Keratinocyte (primary cell): Measurements from ENCODE around the gene GPR176. TPM values are rescaled to one million over a fixed set of nuclear protein-coding genes. Genes with fewer than 3 reads are reported as not detected.

ENCODE experiments used
- DNase-seq: peaks from one replicate; pipeline ENCODE4 v3.0.0-alpha.2; 2011; ENCODE audit warnings: low read depth, missing footprints, low spot score
- FAIRE-seq: peaks from 2 replicates; lab custom pipeline; 2011; peaks lifted over from hg19 to GRCh38; lab: Jason Lieb, UNC
- H2AFZ ChIP-seq: 2 replicates; pipeline ENCODE4 v1.6.0; 2012; ENCODE audit warnings: low read length, control low read depth, inconsistent platforms; ENCODE audit not compliant: control insufficient read depth
- H3K27ac ChIP-seq: 2 replicates; pipeline ENCODE4 v1.5.1; 2011; ENCODE audit warnings: low read length; ENCODE audit not compliant: control insufficient read depth, insufficient read depth
- H3K27me3 ChIP-seq: 3 replicates; pipeline ENCODE4 v1.6.0; 2011; ENCODE audit warnings: low read length; ENCODE audit not compliant: control insufficient read depth, insufficient read depth; ENCODE audit errors: extremely low read depth
- H3K36me3 ChIP-seq, 2 experiments: 2 replicates in 1 of 2; 3 replicates in 1 of 2; pipeline ENCODE4 v1.5.1; 2011; ENCODE audit warnings: low read length in 2 of 2, mild to moderate bottlenecking in 1 of 2; ENCODE audit not compliant: control insufficient read depth in 2 of 2, insufficient read depth in 2 of 2; ENCODE audit errors: extremely low read depth in 1 of 2
- H3K4me1 ChIP-seq: 3 replicates; pipeline ENCODE4 v1.5.1; 2011; ENCODE audit warnings: low read length; ENCODE audit not compliant: control insufficient read depth, insufficient read depth; ENCODE audit errors: extremely low read depth
- H3K4me2 ChIP-seq: 3 replicates; pipeline ENCODE4 v1.6.0; 2011; ENCODE audit warnings: low read depth, low read length; ENCODE audit not compliant: control insufficient read depth, insufficient read depth; ENCODE audit errors: extremely low read depth
- H3K4me3 ChIP-seq, 3 experiments: fragments of 200-600 bp in 1 of 3; sonication (generic) in 1 of 3; 2 replicates in 2 of 3; 3 replicates in 1 of 3; pipeline ENCODE4 v1.5.1; 2011 to 2016; ENCODE audit warnings: low read length in 3 of 3, mild to moderate bottlenecking in 3 of 3, control low read depth in 2 of 3, inconsistent platforms in 1 of 3, low read depth in 1 of 3, mixed read lengths in 1 of 3, mixed run types in 1 of 3, moderate library complexity in 1 of 3; ENCODE audit not compliant: control insufficient read depth in 2 of 3, insufficient read depth in 2 of 3; ENCODE audit errors: extremely low read depth in 1 of 3
- H3K79me2 ChIP-seq: 2 replicates; pipeline ENCODE4 v1.6.0; 2012; ENCODE audit warnings: low read length; ENCODE audit not compliant: control insufficient read depth, insufficient read depth
- H3K9ac ChIP-seq: 3 replicates; pipeline ENCODE4 v1.6.0; 2011; ENCODE audit warnings: low read length; ENCODE audit not compliant: control insufficient read depth, insufficient read depth; ENCODE audit errors: extremely low read depth
- H3K9me1 ChIP-seq: 3 replicates; pipeline ENCODE4 v1.6.0; 2011; ENCODE audit warnings: low read length; ENCODE audit not compliant: control insufficient read depth, insufficient read depth; ENCODE audit errors: extremely low read depth
- H3K9me3 ChIP-seq: 2 replicates; pipeline ENCODE4 v1.5.1; 2012; ENCODE audit warnings: low read depth, low read length; ENCODE audit not compliant: control insufficient read depth
- H4K20me1 ChIP-seq: 3 replicates; pipeline ENCODE4 v1.6.0; 2011; ENCODE audit warnings: low read length; ENCODE audit not compliant: control insufficient read depth, insufficient read depth; ENCODE audit errors: extremely low read depth
- EZH2 ChIP-seq: IDR thresholded peaks from one replicate; pipeline ENCODE4 v1.6.1; 2012; ENCODE audit warnings: inconsistent platforms, mild to moderate bottlenecking, low read length, moderate library complexity
- dilution Hi-C: fragments of 300-500 bp; cut with MboI; formaldehyde crosslinking; loops from one replicate; pipeline ENCODE4 v1.7.0; 2020; ENCODE audit warnings: low sequenced_read_pairs; ENCODE audit not compliant: extremely low pct_ligation_motif_present
- polyA plus RNA-seq, 5 experiments: library from polyadenylated mRNA; depleted of rRNA in 3 of 5; stranded (reverse) in 3 of 5; stranded (forward) in 1 of 5; unstranded in 1 of 5; fragments of >200 nt; gene quantifications; 1 replicate in 1 of 5; 2 replicates in 3 of 5; 3 replicates in 1 of 5; pipeline versions ENCODE4 v1.2.1 to v1.2.3, GENCODE V29; 2011 to 2012; ENCODE audit warnings: missing spikeins in 2 of 5, low read depth in 1 of 5, low replicate concordance in 1 of 5
- TF ChIP-seq, protein P1 (sequence below), 3 experiments: IDR thresholded peaks in 1 of 3; conservative IDR thresholded peaks in 1 of 3; optimal IDR thresholded peaks in 1 of 3; 2 replicates in 2 of 3; 3 replicates in 1 of 3; pipeline versions ENCODE3 to v1.5.1; 2011; ENCODE audit warnings: low read length in 3 of 3, mild to moderate bottlenecking in 3 of 3, moderate library complexity in 2 of 3, control low read depth in 1 of 3, inconsistent platforms in 1 of 3; ENCODE audit not compliant: insufficient read depth in 2 of 3; ENCODE audit errors: extremely low read depth in 1 of 3

Gene GPR176
- polyA plus RNA-seq, 1 donor (not counting 4 experiments of a cell fraction or from before 2014, with no cell fraction given) = 12.5 TPM

DNA sequence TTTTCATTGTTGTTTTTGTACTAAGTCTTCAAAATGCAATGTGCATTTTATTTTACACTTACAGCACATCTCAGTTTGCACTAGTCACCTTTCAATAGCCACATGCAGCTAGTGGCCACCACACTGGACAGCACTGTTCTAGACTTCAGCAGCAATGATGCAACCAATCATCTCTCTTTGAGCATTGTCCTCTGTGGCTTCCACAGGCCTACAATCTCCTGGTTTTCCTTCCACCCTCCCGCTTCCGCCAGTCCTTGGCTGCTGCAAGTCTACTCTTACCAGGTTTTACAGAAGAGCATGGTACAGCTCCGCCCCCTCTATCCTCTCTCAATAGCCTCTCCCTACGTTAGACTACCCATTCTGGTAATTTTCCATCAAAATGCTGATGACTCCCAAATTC is 112.3 kb downstream of the GPR176 start:
- no peaks in the 10 kb centered on the region for H3K9me3 ChIP-seq
- H3K9me1 ChIP-seq = peaks cover 3% of the 10 kb centered on the region
- FAIRE-seq (peak; percentile 36), DNase-seq (no peak)
- H3K79me2 ChIP-seq = peaks cover 3% of the 10 kb centered on the region
- no peaks in the 10 kb centered on the region for H3K36me3 ChIP-seq
- H3K4me3 ChIP-seq = no peak overlapping the region
- H3K27ac ChIP-seq = no peak overlapping the region
- no peaks in the 10 kb centered on the region for H3K27me3 ChIP-seq
- H2AFZ ChIP-seq = no peak overlapping the region
- no peaks in the 10 kb centered on the region for H4K20me1 ChIP-seq
- dilution Hi-C loops = loop anchor here (25.0 kb wide), 1 partner anchor 105 kb away; the partner anchor contains the start of gene GPR176
- no peak overlapping the region for H3K4me2 ChIP-seq
- no peak for TF ChIP-seq EZH2
- TF ChIP-seq, protein P1, sequence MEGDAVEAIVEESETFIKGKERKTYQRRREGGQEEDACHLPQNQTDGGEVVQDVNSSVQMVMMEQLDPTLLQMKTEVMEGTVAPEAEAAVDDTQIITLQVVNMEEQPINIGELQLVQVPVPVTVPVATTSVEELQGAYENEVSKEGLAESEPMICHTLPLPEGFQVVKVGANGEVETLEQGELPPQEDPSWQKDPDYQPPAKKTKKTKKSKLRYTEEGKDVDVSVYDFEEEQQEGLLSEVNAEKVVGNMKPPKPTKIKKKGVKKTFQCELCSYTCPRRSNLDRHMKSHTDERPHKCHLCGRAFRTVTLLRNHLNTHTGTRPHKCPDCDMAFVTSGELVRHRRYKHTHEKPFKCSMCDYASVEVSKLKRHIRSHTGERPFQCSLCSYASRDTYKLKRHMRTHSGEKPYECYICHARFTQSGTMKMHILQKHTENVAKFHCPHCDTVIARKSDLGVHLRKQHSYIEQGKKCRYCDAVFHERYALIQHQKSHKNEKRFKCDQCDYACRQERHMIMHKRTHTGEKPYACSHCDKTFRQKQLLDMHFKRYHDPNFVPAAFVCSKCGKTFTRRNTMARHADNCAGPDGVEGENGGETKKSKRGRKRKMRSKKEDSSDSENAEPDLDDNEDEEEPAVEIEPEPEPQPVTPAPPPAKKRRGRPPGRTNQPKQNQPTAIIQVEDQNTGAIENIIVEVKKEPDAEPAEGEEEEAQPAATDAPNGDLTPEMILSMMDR (optimal IDR thresholded peaks at IDR 0.05 in 1 of 3, IDR thresholded peaks at IDR 0.05 in 1 of 3, conservative IDR thresholded peaks at IDR 0.05 in 1 of 3; ENCODE audit: extremely low read depth in 1 of 3, insufficient read depth in 2 of 3, low read length in 3 of 3) = no peak
- H3K4me1 ChIP-seq = peaks cover 18% of the 10 kb centered on the region
- H3K9ac ChIP-seq = no peak overlapping the region

DNA sequence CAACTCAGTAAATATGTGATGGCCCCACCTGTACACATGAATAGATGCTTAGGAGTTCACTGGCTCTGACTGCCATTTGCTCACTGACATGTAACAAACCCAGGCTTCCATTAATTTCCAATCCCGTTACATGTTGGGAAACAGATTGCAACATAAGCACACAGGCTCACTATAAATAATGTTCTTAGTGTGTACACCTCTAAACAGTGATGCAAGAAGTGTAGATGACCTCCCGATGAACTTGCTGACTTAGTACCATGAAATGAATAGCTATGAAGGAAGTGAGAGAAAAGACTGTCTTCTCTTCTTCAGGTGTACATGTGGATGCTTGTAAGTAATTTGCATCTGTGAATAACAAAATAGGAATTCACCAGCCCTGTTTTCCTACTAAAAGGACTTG is 116.0 kb downstream of the GPR176 start:
- Histone ChIP-seq H2AFZ (no peak overlapping the region), H3K4me3 (peak overlapping the region in 1 of 3 experiments; percentile 36), H3K9ac (no peak overlapping the region), H3K79me2 (peaks cover 3% of the 10 kb centered on the region), H3K9me1 (peaks cover 3% of the 10 kb centered on the region), H3K9me3 (no peaks in the 10 kb centered on the region), H4K20me1 (no peaks in the 10 kb centered on the region), H3K4me1 (peaks cover 18% of the 10 kb centered on the region), H3K36me3 (peaks cover 0 to 15% of the 10 kb centered on the region in 2 experiments), H3K4me2 (peak overlapping the region; percentile 46), H3K27me3 (no peaks in the 10 kb centered on the region), H3K27ac (peak overlapping the region; percentile 39)
- FAIRE-seq = peak; percentile 87
- TF ChIP-seq, protein P1 (optimal IDR thresholded peaks at IDR 0.05 in 1 of 3, IDR thresholded peaks at IDR 0.05 in 1 of 3, conservative IDR thresholded peaks at IDR 0.05 in 1 of 3; ENCODE audit: extremely low read depth in 1 of 3, insufficient read depth in 2 of 3, low read length in 3 of 3) = no peak
- no peak for TF ChIP-seq EZH2
- peak; percentile 26 for DNase-seq
- dilution Hi-C loops = loop anchor here (25.0 kb wide), 1 partner anchor 108 kb away; the partner anchor contains the start of gene GPR176
